Bronchial epithelial cell (primary cell): Measurements from ENCODE around the gene ADARB2. TPM values are rescaled to one million over a fixed set of nuclear protein-coding genes. Genes with fewer than 3 reads are reported as not detected.
"Not testable (repeated sequence)": the region's sequence is repeated elsewhere in the genome, so short reads cannot be mapped to it uniquely, and the experiment has no call there.

ENCODE experiments used
- DNase-seq: peaks from one replicate; pipeline ENCODE4 v3.0.0-alpha.2; 2010; ENCODE audit warnings: low read depth
- FAIRE-seq: peaks from 2 replicates; lab custom pipeline; 2011; peaks lifted over from hg19 to GRCh38; lab: Jason Lieb, UNC
- H3K27me3 ChIP-seq: 2 replicates; pipeline ENCODE4 v1.5.1; 2011; ENCODE audit warnings: low read length; ENCODE audit not compliant: control insufficient read depth, insufficient read depth
- H3K36me3 ChIP-seq: 2 replicates; pipeline ENCODE4 v1.5.1; 2011; ENCODE audit warnings: low read length; ENCODE audit not compliant: control insufficient read depth, insufficient read depth
- H3K4me3 ChIP-seq: 2 replicates; pipeline ENCODE4 v1.5.1; 2011; ENCODE audit warnings: mild to moderate bottlenecking, low read depth, low read length, control low read depth
- total RNA-seq: library from RNA; depleted of rRNA; stranded (reverse); fragments of >200 nt; gene quantifications from 2 replicates; pipeline ENCODE4 v1.2.1, GENCODE V29; 2014
- TF ChIP-seq, protein P1 (sequence below): IDR thresholded peaks from 2 replicates; pipeline ENCODE4 v1.5.1; 2011; ENCODE audit warnings: mild to moderate bottlenecking, moderate library complexity, low read length, control low read depth, inconsistent platforms; ENCODE audit not compliant: insufficient read depth, severe bottlenecking

The ADARB2 gene
- total RNA-seq, 1 donor from 2014 or later, result not detected

DNA sequence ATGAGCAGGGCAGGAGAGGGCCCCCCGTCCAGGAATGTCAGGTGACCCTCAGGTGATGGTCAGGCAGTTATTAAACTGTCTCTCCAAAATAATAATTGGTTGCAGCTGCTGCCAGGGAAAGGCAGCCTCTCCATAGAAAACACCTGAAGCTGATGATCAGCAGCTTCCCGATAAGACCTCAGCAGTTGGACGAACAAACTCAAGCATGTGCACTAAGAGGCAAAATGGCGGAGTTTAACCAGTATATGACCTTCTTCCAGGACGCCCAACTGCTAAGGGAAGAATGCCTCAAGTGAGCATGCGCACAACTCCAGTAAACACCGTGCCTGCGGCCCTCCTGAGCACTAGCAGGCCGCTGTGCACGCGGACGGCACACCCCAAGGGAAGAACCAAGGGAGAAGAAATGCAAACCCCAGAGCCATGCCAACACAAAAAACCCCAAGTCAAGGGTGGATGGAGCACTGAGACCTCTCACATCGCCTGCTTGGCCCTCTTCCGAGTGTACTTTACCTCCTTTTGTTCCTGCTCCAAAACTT lies 38.9 kb upstream of the ADARB2 start:
- TF ChIP-seq, protein P1, sequence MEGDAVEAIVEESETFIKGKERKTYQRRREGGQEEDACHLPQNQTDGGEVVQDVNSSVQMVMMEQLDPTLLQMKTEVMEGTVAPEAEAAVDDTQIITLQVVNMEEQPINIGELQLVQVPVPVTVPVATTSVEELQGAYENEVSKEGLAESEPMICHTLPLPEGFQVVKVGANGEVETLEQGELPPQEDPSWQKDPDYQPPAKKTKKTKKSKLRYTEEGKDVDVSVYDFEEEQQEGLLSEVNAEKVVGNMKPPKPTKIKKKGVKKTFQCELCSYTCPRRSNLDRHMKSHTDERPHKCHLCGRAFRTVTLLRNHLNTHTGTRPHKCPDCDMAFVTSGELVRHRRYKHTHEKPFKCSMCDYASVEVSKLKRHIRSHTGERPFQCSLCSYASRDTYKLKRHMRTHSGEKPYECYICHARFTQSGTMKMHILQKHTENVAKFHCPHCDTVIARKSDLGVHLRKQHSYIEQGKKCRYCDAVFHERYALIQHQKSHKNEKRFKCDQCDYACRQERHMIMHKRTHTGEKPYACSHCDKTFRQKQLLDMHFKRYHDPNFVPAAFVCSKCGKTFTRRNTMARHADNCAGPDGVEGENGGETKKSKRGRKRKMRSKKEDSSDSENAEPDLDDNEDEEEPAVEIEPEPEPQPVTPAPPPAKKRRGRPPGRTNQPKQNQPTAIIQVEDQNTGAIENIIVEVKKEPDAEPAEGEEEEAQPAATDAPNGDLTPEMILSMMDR, result no peak
- no peak for FAIRE-seq
- no peak for DNase-seq

GRCh38 chr10:1774796-1775195 lies 37.5 kb upstream of the ADARB2 start:
- no peaks in the 10 kb centered on the region for H3K27me3 ChIP-seq
- H3K36me3 ChIP-seq, result no peaks in the 10 kb centered on the region
- no peak overlapping the region for H3K4me3 ChIP-seq
- FAIRE-seq, result no peak
- no peak for DNase-seq
- TF ChIP-seq, protein P1, result no peak

More for the DNA sequence above, 38.9 kb upstream of the ADARB2 start:
- no peak overlapping the region for H3K4me3 ChIP-seq
- H3K27me3 ChIP-seq, result no peaks in the 10 kb centered on the region
- H3K36me3 ChIP-seq, result no peaks in the 10 kb centered on the region

DNA sequence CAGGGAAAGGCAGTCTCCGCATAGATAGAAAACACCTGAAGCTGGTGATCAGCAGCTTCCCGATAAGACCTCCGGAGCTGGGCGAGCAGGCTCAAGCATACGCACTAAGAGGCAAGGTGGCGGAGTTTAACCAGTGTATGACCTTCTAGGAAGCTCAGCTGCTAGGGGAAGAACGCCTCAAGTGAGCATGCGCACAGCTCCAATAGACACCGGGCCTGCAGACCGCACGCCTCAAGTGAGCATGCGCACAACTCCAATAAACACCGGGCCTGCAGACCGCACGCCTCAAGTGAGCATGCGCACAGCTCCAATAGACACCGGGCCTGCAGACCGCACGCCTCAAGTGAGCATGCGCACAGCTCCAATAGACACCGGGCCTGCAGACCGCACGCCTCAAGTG lies 35.9 kb upstream of the ADARB2 start:
- not testable (repeated sequence) for FAIRE-seq, H3K27me3 ChIP-seq, H3K4me3 ChIP-seq, H3K36me3 ChIP-seq, DNase-seq

GRCh38 chr10:1766049-1766448 lies 28.7 kb upstream of the ADARB2 start:
- H3K36me3 ChIP-seq, result no peaks in the 10 kb centered on the region
- no peak for DNase-seq

DNA sequence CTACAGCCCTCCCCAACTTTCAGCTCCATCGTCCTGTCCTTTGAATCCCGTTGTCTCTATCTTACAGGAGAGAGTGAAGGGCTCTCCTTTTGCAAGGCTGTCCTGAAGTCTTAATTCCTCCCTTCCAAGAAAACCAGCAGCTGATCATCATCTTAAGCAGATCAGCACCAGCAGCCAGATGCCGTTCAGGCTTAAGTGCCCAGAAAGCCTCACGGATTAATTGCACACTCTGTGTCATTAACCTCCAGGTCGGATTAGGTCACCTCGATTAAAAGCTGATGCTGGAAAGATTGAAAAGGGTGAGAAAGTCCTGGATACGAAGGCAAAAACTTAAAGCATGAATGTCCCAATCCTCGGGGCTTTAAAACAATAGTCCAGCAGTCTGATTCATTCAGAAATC lies 24.8 kb upstream of the ADARB2 start:
- Histone ChIP-seq H3K36me3 (no peaks in the 10 kb centered on the region), H3K4me3 (no peak overlapping the region), H3K27me3 (no peaks in the 10 kb centered on the region)
- FAIRE-seq (no peak), DNase-seq (no peak)
- TF ChIP-seq, protein P1, result no peak

More at GRCh38 chr10:1766049-1766448, 28.7 kb upstream of the ADARB2 start:
- no peak for FAIRE-seq
- Histone ChIP-seq H3K4me3 (no peak overlapping the region), H3K27me3 (no peaks in the 10 kb centered on the region)
- TF ChIP-seq, protein P1, result no peak

DNA sequence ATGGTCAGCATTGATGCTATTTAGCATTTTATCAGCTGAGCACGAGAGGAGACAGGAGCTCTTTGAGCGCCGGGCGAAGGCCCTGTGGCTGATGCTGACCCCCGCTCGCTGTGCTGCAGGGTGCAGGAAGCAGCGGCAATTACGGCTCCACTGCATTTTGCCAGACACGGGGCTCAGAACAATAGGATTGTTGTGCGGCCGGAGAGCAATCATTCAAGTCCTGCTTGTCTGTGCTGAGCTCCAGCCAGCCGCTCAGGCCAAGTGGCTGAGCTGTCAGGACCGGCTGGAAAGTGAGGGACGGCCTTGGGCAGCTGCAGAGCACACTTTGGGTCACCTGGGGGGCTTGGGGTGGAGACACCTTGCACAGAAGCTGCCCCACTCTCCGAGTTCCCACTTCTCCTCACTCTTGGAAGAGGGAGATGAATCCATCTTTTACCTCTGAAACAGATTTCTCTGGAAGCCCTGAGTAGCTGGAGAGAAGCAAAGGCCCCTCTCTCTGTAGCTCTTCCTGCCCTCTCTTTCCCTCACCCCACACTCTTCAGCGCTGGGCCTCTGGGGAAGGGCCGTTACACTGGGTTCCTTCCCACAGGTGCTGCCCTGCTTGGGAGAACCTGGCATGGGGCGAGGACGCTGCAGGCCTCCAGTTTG lies 17.3 kb upstream of the ADARB2 start:
- Histone ChIP-seq H3K4me3 (no peak overlapping the region), H3K36me3 (no peaks in the 10 kb centered on the region), H3K27me3 (no peaks in the 10 kb centered on the region)
- TF ChIP-seq, protein P1, result no peak
- no peak for FAIRE-seq
- no peak for DNase-seq
